ENCODE measurements around the gene CTNND1.
"Not testable (repeated sequence)": the region's sequence is repeated elsewhere in the genome, so short reads cannot be mapped to it uniquely, and the experiment has no call there.

CTNND1 gene

GRCh38 chr11:57761301-57762234 is at the start of gene CTNND1:
Gene CTNND1, plus strand, starts transcription at chr11:57761802. Its CDS starts 29,677 bp downstream, at chr11:57791479.
- no peak for DNase-seq

GRCh38 chr11:57712256-57713150 is 49.1 kb upstream of the CTNND1 start, which contains the start of gene TMX2:
Gene TMX2, plus strand, starts transcription at chr11:57712593. Its CDS starts 26 bp downstream, at chr11:57712619.
- DNase-seq, result peak; percentile 82 to 89

- DNase-seq, result no peak
These were observed 47.8 kb upstream of the CTNND1 start for GRCh38 chr11:57713835-57714234.

GRCh38 chr11:57716726-57717125 is 44.9 kb upstream of the CTNND1 start:
- not testable (repeated sequence) for DNase-seq

GRCh38 chr11:57727185-57727584 is 34.4 kb upstream of the CTNND1 start:
- DNase-seq, result no peak

GRCh38 chr11:57728829-57729228 is 32.8 kb upstream of the CTNND1 start:
- no peak for DNase-seq

- no peak for DNase-seq
These were observed 32.1 kb upstream of the CTNND1 start for GRCh38 chr11:57729479-57729878.

- no peak for DNase-seq
These were observed 28.9 kb upstream of the CTNND1 start for GRCh38 chr11:57732661-57733060.

GRCh38 chr11:57735619-57736298 is 25.8 kb upstream of the CTNND1 start:
- no peak for DNase-seq

- peak; percentile 90 to 92 for DNase-seq
These were observed 20.2 kb upstream of the CTNND1 start, which contains the start of gene SELENOH for GRCh38 chr11:57741132-57742086. Gene SELENOH, plus strand, starts transcription at chr11:57741491. Its CDS starts 105 bp downstream, at chr11:57741596.

GRCh38 chr11:57742087-57742452 is 19.5 kb upstream of the CTNND1 start:
- no peak for DNase-seq

GRCh38 chr11:57744357-57744756 is 17.2 kb upstream of the CTNND1 start:
- DNase-seq, result no peak

GRCh38 chr11:57745206-57745605 is 16.4 kb upstream of the CTNND1 start:
- DNase-seq, result no peak

- no peak for DNase-seq
These were observed 14.7 kb upstream of the CTNND1 start for GRCh38 chr11:57746920-57747319.

- DNase-seq, result no peak
These were observed 10.4 kb upstream of the CTNND1 start for GRCh38 chr11:57751176-57751575.

- DNase-seq, result no peak
These were observed 9.8 kb upstream of the CTNND1 start, which contains the start of gene BTBD18 for GRCh38 chr11:57751676-57752253. Gene BTBD18, minus strand, starts transcription at chr11:57751819. Its CDS starts 631 bp downstream, at chr11:57751188.

GRCh38 chr11:57752954-57753353 is 8.6 kb upstream of the CTNND1 start:
- DNase-seq, result no peak

GRCh38 chr11:57758174-57758573 is 3.4 kb upstream of the CTNND1 start:
- DNase-seq, result no peak

- no peak for DNase-seq
These were observed 746 bp downstream of the CTNND1 start for GRCh38 chr11:57762235-57762861.

- no peak for DNase-seq
These were observed 2.0 kb downstream of the CTNND1 start for GRCh38 chr11:57763568-57763967.

GRCh38 chr11:57764021-57764420 is 2.4 kb downstream of the CTNND1 start:
- DNase-seq, result no peak
